DMS 273 (cell line): ENCODE data around the gene PLAU.
"Not testable (repeated sequence)": the region's sequence is repeated elsewhere in the genome, so short reads cannot be mapped to it uniquely, and the experiment has no call there.

Experiments
- DNase-seq: peaks from one replicate; lab custom pipeline; 2025; ENCODE audit not compliant: unreplicated experiment; lab: John Stamatoyannopoulos, UW

PLAU gene

DNA sequence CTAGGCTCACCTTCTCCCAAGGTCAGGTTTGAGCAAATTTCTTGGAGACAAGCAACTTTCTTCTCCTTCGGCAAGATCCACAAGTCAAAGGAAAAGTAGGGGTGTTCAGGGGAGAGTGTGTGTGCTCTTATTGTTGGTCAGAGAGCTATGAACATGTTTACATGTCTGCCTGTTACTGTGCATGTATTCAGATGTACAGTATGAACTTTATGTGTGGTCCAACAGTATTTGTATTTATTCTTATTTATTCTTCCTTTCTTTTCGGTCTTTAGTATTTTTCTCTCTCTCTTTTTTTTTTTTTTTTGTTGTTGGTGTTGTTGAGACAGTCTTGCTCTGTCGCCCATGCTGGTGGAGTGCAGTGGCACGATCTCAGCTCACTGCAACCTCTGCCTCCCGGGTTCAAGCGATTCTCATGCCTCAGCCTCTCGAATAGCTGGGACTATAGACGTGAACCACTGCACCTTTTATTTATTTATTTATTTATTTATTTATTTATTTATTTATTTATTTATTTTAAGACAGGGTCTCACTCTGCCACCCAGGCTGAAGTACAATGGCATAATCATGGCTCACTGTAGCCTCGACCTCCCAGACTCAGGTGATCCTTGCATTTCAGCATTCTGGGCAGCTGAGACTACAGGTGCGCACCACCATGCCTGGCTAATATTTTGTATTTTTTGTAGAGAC, 38.2 kb downstream of the PLAU start:
- DNase-seq, result no peak

DNA sequence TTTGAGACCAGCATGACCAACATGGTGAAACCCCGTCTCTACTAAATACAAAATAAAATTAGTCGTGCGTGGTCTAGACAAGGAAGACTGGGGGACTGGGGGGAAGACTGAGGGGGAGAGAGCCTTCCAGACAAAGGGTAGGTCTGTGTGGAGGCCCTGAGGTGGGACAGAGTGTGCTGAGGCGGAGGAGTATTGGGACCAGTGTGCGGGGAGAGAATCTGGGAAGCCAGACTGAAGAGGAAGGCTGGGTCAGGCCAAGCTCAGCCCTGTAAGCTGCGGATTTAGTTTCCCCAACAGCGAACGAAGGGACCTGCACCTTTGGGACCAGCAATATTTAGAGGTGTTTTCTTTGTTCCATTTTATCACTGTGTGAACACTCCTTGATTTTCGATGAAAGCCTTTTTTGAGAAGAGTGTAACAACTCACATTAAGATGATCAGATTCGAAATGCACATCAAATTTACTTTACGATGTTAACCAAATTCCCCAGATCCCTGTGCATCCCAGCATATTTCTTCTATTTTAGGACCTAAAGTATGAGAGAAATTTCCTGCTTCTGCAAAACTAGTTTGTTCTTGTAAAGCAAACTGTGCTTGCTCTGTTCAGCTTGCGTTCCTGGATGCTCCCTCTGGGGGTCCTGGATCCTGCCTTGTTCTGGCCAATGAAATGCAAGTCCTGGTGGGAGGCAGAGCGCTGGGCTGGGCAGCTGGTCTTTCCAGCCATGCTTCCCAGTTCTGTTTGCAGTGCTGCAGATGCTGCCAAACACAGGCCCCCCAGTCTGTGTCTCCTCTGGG, 39.4 kb downstream of the PLAU start:
- peak; percentile 16 for DNase-seq

DNA sequence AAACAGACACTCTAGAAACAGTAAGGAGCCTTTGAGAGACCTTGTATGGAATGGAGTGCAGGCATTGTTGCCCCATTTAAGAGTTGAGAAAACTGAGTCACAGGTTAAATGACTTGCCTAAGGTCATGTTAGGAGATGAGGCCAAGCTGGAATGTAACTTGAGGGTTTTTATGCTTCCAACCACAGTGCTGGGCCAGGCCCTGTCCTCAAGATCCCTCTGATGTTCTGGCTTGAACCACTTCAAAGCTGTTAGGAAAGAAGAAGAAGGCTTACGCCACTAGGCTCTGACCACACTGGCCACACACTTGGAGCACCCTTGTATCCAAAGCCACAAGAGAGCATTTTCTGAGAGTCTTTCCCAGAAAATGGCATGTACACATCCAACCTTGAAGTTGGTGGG, 42.7 kb downstream of the PLAU start:
- DNase-seq, result no peak

DNA sequence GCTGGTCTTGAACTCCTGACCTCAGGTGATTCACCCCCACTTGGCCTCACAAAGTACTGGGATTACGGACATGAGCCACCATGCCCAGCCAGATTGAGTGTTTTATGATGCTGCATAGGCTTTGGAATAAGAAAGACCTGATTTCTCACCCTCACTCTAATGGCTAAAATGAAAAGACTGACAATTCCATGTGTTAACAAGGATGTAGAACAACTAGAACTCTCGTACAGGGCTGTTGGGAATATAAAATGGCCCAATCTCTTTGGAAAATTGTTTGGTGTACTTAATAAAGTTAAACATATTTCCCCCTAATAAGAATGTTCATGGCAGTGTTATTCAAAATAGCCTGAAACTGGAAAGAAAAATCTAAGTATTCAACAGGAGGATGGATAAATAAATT, 43.8 kb downstream of the PLAU start:
- no peak for DNase-seq

DNA sequence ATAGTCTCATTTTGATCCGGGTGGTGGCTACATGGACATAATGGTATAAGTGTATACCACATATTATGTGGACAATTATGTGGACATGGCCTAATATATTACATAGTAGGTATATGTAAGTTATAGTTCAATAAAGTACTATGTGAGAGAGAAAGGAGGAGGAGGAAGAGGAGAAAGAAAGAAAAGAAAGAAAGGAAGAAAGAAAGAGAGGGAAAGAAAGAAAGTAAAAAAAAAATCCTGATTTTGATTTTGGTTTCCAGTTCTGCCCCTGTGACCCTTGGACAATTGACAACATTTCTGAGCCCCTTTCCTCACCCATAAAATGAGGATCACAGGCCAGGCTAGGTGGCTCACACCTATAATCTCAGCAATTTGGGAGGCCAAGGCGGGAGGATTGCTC, 44.8 kb downstream of the PLAU start:
- no peak for DNase-seq

DNA sequence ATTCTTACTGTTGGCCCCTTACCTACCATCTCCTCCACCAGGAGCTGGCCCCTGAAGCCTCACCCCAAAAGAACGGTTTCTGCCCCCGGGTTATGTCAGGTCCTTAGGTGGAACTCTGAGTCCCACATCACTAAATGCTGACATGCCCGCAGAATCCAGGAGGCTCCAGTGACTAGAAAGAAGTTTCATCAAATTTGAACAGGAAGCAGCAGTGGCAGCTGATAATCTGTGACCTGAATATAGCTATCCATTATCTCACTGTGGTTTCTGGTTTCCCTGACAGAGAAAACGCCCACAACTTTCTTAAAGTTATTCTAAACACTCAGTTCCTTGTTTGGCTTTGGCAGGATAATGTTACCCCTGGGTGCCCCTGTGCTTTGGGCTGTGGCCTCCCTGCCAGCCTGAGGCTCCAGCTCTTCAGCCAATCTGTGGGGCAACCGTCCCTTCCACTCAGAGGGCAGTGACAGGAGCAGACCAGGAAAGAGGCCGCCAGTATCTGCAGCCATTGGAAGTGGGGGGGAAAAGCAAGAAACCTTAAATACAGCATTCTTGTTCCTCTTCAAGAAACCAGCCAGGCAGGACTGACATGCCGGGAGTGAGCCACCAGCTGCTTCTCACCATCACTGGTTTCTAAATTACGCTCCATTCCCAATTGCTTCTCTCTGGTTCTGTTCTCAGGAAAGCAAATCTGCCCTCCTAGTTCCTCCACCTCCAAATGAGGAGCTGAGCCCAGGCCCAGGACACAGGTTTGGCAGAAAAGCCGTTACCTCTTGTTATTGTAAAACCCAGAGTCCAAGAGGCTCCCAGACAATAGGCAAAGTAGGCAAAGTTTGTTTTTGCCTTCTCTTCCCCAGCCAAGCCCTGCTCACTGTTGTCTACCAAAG, 45.8 kb downstream of the PLAU start:
- peak; percentile 5 for DNase-seq

DNA sequence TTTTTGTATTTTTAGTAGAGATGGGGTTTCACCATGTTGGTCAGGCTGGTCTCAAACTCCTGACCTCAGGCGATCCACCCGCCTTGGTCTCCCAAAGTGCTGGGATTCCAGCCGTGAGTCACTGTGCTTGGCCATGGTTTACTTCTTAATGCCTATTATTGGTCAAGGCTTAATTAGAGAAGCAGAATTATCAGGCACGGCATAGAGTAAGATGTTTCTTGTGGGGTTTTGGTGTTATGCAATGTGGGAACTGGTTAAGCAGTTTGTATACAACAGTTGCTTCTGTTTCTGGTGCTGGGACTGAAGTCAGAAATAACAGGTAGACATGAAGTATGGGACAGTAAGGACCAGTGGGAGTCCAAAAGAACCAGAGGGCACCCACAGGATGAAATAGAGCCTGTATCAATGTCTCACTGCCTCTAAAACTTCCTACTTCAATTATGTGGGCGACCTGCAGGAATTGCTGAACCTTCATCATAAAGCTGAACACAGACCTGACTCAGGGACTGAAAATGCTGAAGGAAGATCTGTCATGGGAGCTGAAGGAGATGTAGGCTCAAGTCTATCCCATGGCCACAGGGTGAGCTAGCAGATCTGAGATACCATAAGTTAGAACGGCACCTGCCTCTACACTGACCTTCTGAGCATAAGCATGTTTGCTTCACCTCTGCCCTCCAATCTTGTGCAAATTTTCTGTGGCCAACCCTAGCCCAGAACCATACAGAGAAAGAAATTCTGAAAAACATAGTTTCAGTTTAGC, 48.7 kb downstream of the PLAU start:
- no peak for DNase-seq

DNA sequence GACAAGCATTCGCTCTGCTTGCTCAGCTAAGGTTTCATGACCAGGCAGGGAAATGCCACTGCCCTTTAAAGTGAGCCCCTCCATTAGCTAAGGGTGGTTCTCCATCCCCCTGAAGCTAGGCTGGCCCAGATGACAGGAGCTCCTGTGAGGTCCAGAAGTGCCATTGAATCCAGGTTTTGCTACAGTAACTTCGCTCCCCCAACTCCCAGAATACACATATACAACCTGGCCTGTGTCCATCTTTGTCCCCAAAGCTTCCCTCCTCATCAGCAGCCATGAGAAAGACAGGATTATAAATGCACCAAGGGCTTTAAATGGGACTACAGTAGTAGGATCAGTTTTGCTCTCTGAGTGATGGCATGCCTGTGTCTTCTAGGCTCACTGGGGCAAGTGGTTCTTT, 51.5 kb downstream of the PLAU start:
- DNase-seq, result no peak

DNA sequence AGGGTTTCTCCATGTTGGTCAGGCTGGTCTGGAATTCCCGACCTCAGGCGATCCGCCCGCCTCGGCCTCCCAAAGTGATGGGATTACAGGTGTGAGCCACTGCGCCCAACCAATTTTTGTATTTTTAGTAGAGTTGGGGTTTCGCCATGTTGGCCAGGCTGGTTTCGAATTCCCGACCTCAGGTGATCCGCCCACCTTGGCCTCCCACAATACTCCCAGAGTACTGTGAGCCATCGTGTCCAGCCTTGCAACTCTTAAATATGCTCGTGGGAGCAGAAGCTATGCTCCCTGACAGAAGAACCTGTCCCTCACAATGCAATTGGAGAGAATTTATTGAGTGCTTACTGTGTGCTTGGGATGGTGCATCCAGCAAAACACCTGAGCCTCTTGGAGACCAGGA, 52.6 kb downstream of the PLAU start:
- not testable (repeated sequence) for DNase-seq

DNA sequence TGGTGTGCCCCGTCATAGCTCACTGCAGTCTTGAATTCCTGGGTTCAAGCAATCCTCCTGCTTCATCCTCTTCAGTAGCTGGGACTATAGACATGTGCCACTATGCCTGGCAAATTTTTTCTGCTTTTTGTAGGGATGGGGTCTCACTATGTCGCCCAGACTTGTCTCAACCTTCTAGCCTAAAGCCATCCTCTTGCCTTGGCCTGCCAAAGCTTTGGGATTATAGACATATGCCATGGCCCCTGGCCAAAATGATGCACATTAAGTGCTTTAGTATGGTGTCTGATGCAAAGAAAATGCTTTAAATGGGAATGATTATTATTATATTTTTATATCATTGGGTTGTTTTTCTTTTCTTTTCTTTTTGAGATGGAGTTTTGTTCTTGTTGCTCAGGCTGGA, 53.8 kb downstream of the PLAU start:
- DNase-seq, result peak; percentile 11

DNA sequence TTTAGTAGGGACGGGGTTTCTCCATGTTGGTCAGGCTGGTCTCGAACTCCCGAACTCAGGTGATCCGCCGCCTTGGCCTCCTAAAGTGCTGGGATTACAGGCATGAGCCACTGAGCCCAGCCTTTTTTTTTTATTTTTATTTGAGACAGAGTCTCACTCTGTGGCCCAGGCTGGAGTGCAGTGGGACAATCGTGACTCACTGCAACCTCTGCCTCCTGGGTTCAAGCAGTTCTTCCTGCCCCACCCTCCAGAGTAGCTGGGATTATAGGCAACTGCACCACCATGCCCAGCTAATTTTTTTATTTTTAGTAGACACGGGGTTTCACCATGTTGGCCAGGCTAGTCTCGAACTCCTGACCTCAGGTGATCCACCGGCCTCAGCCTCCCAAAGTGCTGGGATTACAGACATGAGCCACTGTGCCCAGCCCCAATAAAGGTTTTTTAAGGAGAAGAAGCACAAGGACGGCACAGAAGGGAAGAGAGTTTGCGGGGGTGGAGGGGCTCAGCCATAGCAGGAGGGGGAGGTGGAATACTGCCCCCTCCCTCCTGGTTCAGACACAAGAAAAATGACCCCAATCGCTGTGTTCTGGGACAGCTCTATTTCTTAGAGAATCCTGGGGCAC, 54.4 kb downstream of the PLAU start:
- not testable (repeated sequence) for DNase-seq

DNA sequence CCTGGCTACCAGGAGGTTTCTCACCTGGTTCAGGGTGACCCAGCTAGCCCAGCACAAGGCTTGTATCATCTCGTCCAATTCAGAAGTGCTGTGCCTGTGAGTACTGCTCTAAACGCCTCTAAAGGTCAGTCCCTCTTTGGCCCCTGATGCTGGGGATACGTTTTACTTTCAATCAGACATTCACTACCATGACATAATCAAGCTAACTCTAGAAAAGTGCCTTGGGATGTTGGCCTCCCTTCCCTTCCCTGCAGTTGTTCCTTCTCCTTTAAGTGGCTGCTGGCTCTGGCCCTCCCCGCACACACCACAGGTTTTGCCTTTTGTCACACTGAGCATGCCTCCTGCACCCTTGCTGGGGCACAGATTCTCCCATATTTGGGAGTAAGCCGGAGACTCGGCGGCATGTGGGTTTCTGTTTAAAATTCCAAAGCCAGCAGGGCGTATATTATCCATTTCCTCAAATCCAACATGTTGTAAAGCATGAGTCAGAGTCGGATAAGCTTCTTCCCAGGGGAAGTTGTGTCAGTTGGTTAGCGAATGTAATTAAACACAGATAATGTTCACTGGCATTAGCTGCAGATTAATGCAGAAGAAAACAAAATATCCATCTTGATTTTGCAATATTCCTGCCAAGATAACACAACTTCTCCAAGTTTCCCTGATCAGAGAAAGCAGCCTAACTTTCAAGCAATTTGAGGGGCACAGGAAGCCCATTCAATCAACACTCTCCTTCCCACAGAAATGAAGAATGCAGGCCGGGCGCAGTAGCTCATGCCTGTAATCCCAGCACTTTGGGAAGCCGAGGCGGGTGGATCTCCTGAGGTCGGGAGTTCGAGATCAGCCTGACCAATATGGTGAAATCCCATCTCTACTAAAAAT, 55.2 kb downstream of the PLAU start:
- peak; percentile 95 for DNase-seq

DNA sequence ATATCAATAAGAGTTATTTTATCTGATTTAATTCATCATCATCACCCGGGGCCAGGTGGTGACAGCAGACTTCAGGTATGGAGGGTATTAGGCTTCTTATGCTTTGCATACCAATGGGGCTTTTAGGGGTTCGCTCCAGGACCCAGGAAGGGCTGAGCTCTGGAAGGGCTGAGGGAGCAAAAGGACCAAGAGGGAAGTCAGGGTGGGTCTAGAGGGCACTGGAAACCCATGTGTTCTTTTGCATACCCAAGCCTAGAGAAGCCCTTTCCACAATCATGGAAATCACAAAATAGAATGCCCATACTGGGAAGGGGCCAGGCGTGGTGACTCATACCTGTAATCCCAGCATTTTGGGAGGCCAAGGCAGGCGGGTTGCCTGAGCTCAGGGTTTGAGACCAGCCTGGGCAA, 56.1 kb downstream of the PLAU start:
- DNase-seq, result no peak
